HG02759 (cell line): ENCODE results near the gene POLR1A.

ENCODE experiments used
- ATAC-seq: cut with Tn5 transposase; IDR thresholded peaks from one replicate; pipeline ENCODE4 v1.9.1; 2021; ENCODE audit warnings: mild to moderate bottlenecking, moderate library complexity; ENCODE audit not compliant: unreplicated experiment

The POLR1A gene

DNA sequence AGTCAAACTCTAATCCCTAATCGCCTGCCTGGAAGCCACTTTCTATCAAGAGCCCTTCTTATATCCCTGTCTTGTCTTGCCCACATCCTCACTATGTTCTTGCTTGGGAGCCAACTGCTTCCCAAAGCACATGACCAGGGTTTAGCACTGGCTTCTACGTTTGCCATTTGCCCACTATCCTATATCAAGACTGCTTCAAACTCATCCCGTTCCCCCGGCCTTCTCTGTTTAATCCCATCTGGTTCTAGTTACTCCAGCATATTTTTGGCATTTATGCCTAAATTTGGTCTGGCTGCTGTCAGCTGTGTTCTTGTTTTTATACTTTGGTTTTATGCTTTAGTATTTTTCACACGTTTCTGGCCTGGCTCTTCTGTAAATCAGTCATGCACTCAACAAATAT, 40.2 kb downstream of the POLR1A start:
- ATAC-seq, result no peak

DNA sequence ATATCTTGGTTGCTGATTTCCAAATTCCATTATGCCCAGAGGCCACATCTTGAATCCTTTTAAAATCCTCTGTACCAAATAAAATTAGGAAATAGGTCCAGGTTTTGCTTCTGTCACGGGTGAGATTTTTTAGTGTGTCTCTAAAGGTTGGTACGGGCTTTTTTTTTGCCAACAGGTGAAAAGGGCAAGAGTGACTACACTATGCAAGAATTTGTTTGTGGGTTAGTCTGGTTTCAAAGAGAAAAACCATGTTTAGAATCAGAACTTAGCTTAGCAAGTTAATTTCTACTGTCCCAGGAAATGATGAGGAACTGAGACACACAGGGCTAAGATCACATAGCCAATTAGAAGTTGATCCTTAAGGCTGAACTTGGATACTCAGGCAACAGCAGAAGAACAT, 41.7 kb downstream of the POLR1A start:
- ATAC-seq, result no peak

DNA sequence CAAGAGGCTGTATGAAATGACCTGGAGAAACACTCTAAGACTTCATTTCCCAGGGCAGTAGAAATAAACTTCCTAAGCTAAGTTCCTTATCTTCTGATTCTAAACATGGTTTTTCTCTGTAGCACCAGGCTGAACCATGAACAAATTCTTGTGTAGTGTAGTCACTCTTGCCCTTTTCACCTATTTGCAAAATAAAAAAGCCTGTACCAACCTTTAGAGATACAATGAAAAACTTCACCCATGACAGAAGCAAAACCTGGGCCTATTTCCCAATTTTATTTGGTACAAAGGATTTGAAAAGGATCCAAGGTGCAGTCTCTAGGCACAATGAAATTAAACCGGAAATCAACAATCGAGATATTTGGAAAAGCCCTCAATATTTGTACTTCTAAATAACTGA, 43.6 kb downstream of the POLR1A start:
- no peak for ATAC-seq

DNA sequence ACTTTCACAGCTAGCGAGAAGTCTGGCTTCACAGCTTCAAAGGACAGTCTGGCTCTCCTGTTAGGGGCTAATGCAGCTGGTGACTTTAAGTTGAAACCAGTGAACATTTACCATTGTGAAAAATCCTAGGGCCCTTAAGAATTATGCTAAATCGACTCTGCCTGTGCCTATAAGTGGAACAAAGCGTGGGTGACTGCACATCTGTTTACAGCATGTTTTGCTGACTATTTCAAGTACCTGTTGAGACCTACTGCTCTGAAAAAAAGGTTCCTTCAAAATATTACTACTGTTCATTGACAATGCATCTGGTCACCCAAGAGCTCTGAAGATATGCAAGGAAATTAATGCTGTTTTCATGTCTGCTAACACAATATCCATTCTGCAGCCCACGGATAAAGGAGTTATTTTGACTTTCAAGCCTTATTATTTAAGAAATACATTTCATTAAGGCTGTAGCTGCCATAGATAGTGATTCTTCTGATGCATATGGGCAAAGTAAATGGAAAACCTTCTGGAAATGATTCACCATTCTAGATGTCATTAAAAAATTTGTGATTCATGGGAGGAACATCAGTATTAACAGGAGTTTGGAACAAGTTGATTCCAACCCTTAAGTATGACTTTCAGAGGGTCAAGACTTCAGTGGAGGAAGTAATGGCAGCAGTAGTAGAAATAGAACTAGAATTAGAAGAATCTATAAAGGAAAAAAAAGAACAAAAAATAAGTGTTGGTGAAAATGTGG, 48.9 kb downstream of the POLR1A start:
- no peak for ATAC-seq

DNA sequence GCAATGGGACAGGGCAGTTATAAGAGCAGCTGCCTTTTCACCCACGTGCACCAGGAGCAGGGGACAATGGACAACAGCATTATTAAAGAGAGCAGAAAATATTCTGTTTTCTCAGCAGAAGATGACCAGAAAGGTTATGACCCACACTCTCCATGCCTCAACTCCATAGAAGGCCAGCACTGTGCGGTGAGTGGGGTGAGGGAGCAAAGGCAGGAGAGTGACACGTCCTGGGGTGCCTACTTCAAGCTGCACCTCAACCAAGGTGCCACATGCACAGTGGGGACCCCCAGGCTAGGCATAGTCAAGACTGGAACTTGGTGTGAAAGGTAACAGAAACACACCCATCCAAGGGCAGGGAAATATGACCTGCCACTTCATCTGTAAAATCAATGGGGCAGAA, 50.4 kb downstream of the POLR1A start:
- no peak for ATAC-seq

DNA sequence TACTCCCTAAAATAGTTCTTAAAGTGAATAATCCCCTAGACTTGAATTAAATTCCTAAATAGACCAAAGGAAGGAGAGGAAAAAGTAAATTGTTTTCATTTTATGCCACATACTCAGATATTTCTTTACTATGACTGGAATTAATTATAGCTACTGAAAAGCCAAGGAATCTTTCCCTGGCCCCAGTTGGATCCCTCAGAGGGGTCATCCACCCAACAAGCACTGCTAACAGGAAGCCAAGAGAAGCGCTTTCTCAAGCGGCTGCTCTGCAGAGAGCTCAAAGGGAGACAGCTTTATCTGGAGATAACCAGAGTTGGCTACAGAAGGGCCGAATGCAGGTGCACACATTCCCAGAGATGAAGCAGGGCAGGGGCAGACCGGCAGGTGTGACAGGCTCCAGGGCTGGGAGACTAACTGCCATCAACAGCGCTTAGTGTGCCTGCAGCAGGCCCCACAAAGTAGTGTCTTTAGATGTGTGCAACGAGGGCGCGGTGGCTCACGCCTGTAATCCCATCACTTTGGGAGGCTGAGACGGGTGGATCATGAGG, 51.1 kb downstream of the POLR1A start:
- ATAC-seq, result no peak

DNA sequence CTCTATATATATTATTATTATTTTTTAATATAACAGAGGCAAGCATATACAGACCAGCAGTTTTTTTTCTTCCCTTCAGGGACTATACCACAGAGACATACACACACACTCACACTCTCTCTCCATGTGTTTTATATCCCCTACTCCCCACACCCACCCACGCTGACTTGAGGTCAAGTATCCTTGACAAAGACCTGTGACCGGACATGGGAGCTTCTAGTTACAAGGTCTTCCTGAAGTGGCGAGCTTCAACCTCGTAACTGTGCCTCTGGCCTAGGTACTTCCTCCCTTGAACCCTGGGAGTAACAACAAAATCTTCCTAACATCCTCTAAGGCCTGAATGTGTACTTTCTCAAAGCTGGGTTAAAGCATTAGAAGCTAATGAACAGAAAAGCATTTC, 52.5 kb downstream of the POLR1A start:
- no peak for ATAC-seq

DNA sequence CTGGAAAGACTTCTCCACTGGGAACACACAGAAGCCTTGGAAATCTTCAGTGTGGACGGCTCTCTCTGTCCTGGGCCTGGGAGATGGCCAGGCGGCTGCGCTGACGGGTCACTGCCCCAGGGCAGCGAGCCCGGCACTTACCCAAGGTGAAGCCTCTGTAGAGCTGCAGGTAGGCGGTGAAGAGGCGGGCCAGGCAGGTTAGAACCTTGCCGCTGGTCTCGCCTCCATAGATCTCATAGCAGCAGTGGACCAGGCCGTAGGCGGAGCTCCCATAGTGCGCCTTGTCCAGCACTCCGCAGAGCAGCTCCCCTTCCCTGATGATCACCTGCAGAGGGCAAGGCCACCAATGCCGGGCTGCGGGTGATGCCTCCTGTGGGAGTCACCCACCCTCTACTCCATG, 53.0 kb downstream of the POLR1A start:
- ATAC-seq, result no peak

DNA sequence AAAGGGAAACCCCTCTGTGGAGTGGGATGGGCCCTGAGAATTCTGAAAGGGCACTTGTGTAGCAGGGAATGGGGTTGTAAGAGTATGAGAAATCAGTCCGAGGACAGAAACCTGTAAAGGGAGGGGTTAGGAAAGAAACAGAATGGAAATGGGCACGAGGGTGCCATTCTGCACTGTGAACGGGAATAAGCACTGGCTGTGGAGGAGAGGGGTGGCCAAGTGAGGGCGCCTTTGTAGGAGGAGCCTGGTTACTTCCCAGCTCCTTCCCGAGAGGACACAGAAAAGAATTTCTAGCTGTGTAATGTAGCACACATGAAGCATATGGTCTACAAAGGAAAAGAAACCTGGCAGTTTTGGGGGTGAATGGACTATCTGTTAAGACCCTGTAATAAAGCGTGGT, 53.4 kb downstream of the POLR1A start:
- ATAC-seq, result no peak

DNA sequence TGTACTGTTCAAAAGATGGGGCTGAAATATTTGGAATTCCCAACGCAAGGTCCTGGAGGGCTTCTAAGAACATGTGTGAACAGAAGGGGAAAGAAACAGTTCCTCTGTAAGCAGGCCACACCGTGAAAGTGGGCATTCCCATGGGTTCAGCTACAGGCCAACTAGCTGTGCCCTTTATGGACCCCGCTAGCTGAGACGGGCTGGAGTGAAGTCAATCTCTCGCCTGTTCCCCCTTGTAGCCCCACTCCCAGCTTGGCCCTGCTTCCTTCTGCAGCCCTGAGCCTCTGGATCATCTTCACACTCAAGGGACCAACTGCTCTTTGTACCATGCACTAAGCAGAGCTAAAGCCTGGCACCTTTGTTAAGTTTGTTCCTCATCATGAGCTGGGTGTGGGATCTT, 55.4 kb downstream of the POLR1A start:
- no peak for ATAC-seq

DNA sequence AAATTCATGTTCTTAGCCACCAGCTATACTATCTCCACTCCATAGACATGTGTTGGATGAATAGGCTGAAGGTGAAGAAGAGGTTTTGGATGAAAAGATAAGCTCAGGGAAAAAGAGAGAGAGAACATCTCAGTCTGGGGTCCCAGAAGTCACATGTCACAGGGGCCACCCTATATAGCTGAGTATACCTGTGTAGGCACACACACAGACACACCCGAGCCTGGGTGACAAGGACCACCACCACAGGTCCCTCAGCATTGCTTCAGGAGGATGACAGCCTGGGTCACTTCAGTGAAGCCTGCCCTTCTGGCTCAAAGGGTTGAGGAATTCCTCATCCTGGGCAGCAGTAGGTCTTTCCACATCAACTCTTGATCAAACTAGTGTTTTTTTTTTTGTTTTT, 56.2 kb downstream of the POLR1A start:
- no peak for ATAC-seq

DNA sequence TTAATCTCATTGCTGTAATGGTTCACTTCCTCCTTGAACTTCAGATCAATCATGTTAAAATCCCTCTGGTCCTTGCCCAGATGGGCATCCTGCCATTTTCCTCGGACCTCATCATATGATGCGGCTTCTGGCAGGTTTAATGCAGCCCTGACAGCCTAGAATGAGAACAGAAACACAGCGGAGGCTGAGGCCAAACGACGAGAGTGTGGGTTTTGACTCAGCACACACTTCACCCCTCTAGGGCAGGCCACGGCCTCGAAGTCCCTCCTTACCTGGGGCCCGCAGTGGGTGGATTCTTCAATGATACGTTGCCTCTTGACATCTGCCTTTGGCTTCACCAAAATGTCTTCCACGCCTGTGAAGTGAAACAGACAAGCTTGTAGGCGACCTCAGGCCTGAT, 56.8 kb downstream of the POLR1A start:
- no peak for ATAC-seq

DNA sequence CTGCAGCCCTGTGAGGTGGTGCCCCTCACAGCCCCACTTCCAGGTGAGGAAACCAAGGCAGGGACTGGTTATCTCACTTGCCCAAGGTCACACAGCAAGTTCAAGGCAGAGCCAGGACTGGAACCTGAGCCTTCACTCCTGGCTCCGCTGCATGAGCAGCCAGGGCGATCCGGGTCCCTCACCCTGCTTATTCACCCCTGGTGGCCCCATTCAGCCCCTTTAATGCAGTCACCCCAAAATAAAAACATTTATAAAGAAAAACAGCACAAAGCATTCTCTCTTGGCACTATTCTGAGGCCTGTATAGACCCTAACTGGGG, 57.3 kb downstream of the POLR1A start:
- ATAC-seq, result no peak

DNA sequence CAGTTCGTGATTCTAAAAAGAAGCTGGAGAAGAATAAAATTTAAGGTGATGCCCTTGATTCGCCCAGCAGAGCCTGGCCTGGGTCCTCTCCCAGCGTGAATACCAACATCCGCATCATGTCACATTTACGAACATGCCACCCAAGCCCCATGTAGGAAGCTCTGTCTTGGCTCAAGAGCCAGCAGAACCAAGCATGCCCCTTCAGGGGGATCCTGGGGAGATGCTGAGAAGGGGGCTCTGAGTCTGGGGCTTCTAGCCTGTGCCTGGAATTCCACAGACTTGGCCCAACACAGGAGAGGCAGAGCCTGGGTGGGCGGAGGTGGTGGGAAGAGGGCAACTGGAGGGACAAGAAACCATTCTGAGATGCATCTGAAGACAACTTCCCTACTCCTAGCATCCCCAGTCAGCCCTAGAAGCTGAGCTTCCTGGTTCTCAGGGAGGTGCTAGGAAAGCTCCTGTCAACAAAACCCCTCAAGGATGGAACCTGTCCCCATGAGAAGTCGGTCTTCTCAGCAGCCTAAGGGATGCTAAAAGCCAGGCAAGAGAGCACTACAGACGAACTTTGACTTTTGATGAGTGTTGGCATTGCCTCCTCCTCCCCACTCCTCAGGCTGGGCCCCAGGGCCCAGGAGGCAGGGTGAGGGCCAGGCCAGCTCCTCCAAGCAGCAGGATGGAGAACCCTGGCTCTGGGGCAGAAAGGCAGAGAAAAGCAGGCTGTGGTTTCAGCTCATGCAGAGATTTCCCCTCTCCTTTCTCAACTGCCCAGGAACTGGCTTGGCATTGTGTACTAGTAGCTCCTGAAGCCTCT, 57.9 kb downstream of the POLR1A start:
- ATAC-seq, result no peak

DNA sequence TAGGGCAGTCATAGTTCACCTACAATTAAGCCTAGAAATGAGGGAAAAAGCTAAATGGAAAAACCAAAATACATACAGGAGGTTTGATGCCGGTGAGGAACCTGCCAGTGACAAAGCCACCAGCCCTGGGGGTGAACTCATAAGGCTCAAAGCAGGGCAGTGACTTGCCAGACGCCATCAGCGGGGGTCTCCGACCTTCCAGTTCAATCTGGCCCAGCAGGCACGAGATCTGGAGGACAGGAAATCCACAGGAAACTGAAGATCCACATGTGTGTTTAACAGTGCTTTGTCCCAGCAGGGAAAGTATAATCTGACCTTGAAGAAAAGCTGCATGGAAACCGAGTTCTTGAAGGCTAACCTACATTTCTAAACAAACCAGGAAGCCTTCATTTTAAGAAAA, 60.1 kb downstream of the POLR1A start:
- no peak for ATAC-seq

DNA sequence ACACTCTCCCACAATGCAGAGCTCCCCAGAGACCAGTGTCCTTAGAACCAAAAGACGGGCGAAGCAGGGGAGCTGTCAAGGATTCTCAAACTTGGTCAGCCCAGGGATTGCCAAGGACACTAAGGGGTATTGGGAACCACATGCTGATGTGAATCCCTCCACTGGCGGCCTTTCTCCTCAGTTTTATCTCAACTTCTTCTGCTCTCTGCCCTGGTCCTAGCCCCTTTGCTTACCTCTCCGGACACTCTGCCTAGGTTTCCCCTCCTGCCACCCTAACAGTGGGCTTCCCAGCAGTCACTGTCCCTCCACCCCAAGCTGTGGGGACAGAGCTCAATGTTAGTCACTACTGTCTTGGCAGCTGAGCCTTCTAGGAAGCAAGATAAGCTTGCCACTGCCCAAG, 61.1 kb downstream of the POLR1A start:
- no peak for ATAC-seq

DNA sequence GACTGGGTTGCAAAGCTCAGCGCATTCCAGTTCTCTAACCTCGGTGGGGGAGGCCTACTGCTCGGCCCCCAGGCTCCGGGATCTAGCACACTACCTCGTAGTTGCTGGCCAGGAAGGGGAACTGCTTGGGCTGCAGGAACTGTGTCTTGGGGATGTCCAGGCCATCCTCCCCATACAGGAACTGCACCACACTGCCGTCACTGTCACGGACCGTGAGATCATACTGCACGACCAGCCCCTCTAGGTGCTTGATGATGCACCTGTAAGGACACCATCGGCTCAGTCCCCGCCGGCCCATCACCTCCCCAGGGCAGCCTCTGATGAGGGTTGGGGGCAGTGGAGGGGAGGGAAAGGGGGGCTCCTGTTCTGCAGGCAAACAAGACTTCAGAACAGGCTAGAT, 61.6 kb downstream of the POLR1A start:
- no peak for ATAC-seq

DNA sequence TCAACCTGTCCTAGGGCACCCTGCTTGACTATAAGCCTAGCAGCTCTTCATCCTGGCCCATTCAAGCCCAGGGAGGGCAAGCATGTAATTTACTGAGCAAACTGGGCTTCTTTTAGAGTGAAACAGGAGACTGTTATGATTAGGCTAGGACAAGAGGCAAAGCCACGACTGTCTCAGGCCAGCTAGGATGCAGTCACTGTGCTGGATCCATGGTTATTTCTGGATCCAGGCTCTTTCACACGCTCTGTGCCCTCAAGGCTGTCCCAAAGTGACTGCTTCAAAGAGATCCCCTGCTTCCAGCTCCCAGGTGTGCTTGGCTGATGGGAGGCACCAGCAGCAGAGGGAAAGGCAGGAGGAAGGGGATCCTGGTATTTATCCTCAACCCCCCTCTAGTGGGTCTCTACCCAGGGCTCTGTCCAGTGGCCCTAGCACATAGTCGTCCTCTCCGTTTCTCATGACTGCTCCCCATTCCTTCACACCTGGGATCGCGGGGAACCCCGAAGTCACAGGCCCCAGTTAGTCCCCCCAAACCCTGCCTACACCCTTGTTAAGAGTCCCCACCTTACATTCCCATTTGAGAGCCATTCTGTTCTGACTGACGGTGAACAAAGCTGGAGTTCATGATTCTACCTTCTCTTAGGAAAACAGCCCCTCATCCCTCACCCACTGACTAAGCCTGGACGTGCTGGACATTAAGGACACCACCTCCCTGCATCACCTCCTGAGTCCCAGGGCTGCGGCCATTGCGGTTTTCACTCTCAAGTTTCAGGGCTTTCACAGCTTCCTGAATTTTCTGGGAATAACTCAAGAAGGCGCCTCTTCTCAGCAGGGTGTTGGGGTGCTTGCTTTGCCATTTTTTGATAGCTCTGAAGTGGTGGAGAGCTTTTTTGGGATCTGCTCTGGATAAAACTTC, 63.2 kb downstream of the POLR1A start:
- no peak for ATAC-seq

DNA sequence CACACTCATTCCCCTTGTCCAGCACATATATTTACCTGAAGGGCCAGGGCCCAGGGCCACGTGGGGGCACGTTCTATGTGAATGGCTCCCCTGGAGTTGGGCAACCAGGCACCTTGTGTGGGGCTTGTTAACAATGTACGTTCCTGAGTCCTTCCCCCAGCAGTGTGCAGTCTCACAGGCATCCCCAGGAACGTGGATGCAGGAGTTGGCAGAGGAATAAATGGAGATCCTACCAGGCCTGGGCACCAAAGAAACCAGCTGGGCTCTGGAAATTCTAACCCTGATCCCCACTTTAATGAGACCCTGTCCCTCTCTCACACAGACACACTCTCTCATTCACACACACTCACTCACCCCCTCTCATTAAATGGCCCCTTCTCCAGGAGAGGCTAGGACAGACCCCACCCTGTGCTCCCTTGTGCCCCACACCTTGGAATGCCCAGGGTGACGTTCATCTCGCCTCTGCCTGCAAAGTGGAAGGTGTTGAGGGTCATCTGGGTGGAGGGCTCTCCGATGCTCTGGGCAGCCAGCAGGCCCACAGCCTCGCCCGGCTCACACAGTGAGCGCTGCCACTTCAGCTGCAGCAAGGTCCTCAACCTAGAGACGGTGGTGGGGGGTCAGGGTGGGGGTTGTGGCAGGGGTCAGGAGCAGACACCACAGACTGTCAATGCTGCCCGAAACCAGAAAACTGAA, 65.6 kb downstream of the POLR1A start:
- no peak for ATAC-seq

DNA sequence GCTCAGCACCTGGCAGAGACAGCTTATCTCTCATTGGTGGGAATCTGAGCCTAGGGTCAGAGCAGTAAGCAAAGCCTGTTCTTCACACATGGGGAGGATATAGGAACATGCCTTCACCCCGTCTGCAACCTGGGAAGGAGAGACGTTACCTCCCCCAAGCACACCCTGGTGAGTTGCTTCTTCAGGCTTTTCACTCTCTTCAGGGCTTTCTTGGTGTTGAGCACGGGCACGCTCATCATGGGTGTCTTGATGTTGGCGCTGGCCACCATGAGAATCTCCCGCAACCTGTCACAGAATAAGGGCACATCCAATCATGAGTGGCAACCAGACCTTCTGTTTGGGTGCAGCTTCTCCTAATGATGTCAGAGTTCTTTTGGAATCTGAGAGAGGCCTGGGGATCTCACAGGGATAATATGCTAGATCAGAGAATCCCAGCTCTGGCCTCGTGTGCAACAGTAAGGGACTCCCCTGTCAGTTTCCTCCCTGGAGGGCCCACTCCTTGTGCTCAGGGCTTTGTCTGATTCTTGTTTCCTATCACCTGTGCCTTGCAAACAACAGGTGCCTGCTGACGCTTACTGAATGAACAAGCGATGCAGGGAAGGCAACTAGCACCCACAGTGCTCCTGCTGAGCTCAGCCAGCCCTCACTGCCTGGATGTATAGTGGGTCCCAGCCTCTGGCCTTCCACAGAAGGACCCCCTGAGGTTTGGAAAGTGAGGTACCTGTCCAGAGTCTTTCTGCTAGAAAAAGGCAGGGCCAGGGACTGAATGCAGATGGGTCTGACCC, 66.3 kb downstream of the POLR1A start:
- no peak for ATAC-seq
